B cell (primary cell): Measurements from ENCODE around the gene IFNGR1. TPM values are rescaled to one million over a fixed set of nuclear protein-coding genes. Genes with fewer than 3 reads are reported as not detected.

ENCODE experiments used
- ATAC-seq: fragments of 200-7000 bp; cut with Tn5 transposase; one replicate; pipeline ENCODE4 v1.10.0; 2021; ENCODE audit warnings: low read depth, mild to moderate bottlenecking, moderate number of reproducible peaks, moderate library complexity
- CTCF ChIA-PET: fragments of 350-600 bp; sonication (Branson Sonifier 250); formaldehyde crosslinking; loops from one replicate; lab custom pipeline; 2021; ENCODE audit warnings: antibody characterized with exemption, inconsistent platforms; lab: Charles Lee
- POLR2A ChIA-PET: fragments of 350-600 bp; sonication (Branson Sonifier 250); formaldehyde crosslinking; loops from one replicate; lab custom pipeline; 2021; ENCODE audit warnings: antibody characterized with exemption; lab: Charles Lee
- DNase-seq: peaks from one replicate; pipeline ENCODE4 v3.0.0; 2013
- H2AFZ ChIP-seq: 2 replicates; pipeline ENCODE4 v1.6.1; 2012; ENCODE audit warnings: mild to moderate bottlenecking, low read depth, low read length; ENCODE audit not compliant: insufficient read depth, poor library complexity, severe bottlenecking
- H3K27ac ChIP-seq, 2 donors: 1 replicate in 1 of 2; 2 replicates in 1 of 2; pipeline ENCODE4 v1.5.1; 2012 to 2013; ENCODE audit warnings: low read length in 2 of 2, mild to moderate bottlenecking in 2 of 2, moderate library complexity in 1 of 2
- H3K27me3 ChIP-seq, 4 experiments: fragments of 200-600 bp in 1 of 4; sonication (generic) in 1 of 4; replicated peaks in 1 of 4; 1 replicate in 2 of 4; 2 replicates in 2 of 4; pipeline versions ENCODE4 v1.6.1 to v1.7.0; 2013 to 2016; ENCODE audit warnings: low read length in 3 of 4, mild to moderate bottlenecking in 2 of 4, mixed read lengths in 1 of 4, moderate library complexity in 1 of 4; ENCODE audit not compliant: insufficient read depth in 4 of 4, control insufficient read depth in 3 of 4; ENCODE audit errors: control extremely low read depth in 1 of 4
- H3K36me3 ChIP-seq, 2 experiments: replicated peaks in 1 of 2; 1 replicate in 1 of 2; 2 replicates in 1 of 2; pipeline versions ENCODE4 v1.6.1 to v1.7.1; 2013; ENCODE audit warnings: low read length in 1 of 2; ENCODE audit not compliant: insufficient read depth in 2 of 2, control insufficient read depth in 1 of 2; ENCODE audit errors: control extremely low read depth in 1 of 2, extremely low read depth in 1 of 2
- H3K4me1 ChIP-seq, 2 donors: fragments of 200-600 bp in 1 of 2; sonication (generic) in 1 of 2; 1 replicate in 1 of 2; 2 replicates in 1 of 2; pipeline versions ENCODE4 v1.5.1 to v1.6.1; 2013 to 2017; ENCODE audit warnings: low read length in 2 of 2; ENCODE audit not compliant: control insufficient read depth in 2 of 2, insufficient read depth in 2 of 2
- H3K4me2 ChIP-seq: replicated peaks from 2 replicates; pipeline ENCODE3; 2012; ENCODE audit warnings: mild to moderate bottlenecking, low read depth, low read length; ENCODE audit not compliant: poor library complexity, severe bottlenecking
- H3K4me3 ChIP-seq, 5 experiments: fragments of 200-600 bp in 1 of 5; sonication (generic) in 1 of 5; 1 replicate in 3 of 5; 2 replicates in 2 of 5; pipeline versions ENCODE4 v1.5.1 to v1.7.0; 2011 to 2016; ENCODE audit warnings: low read length in 4 of 5, mild to moderate bottlenecking in 4 of 5, low read depth in 2 of 5, control low read depth in 1 of 5, moderate library complexity in 1 of 5; ENCODE audit not compliant: insufficient read depth in 1 of 5; ENCODE audit errors: control extremely low read depth in 1 of 5, extremely low read depth in 1 of 5
- H3K79me2 ChIP-seq: fragments of 200-600 bp; sonication (generic); one replicate; pipeline ENCODE4 v1.6.0; 2016; ENCODE audit warnings: low read length; ENCODE audit not compliant: control insufficient read depth, insufficient read depth
- H3K9ac ChIP-seq: fragments of 200-600 bp; sonication (generic); 2 replicates; pipeline ENCODE4 v1.6.1; 2017; ENCODE audit warnings: mild to moderate bottlenecking, low read length, moderate library complexity
- H3K9me3 ChIP-seq, 3 donors: one replicate each; pipeline versions ENCODE4 v1.6.1 to v1.7.1; 2013; ENCODE audit warnings: low read length in 2 of 3; ENCODE audit not compliant: control insufficient read depth in 2 of 3, insufficient read depth in 1 of 3; ENCODE audit errors: control extremely low read depth in 1 of 3
- H4K20me1 ChIP-seq: 2 replicates; pipeline ENCODE4 v1.6.0; 2012; ENCODE audit warnings: mild to moderate bottlenecking, low read length; ENCODE audit not compliant: insufficient read depth, control insufficient read depth, poor library complexity, severe bottlenecking
- H3K27ac Mint-ChIP-seq: one replicate; pipeline ENCODE4 v1.8.0; 2021; ENCODE audit warnings: mixed read lengths
- H3K27me3 Mint-ChIP-seq: one replicate; pipeline ENCODE4 v1.8.0; 2021; ENCODE audit warnings: mixed read lengths
- H3K4me1 Mint-ChIP-seq: one replicate; pipeline ENCODE4 v1.8.0; 2021; ENCODE audit warnings: mixed read lengths
- H3K4me3 Mint-ChIP-seq: one replicate; pipeline ENCODE4 v1.8.0; 2021; ENCODE audit warnings: mixed read lengths
- H3K9me3 Mint-ChIP-seq: one replicate; pipeline ENCODE4 v1.8.0; 2022; ENCODE audit warnings: mixed read lengths; ENCODE audit not compliant: insufficient read depth
- CTCF ChIP-seq: fragments of 200-600 bp; IDR thresholded peaks from one replicate; pipeline ENCODE4 v1.8.0; 2022; ENCODE audit warnings: antibody characterized with exemption, mild to moderate bottlenecking
- EZH2 ChIP-seq: IDR thresholded peaks from 2 replicates; pipeline ENCODE4 v1.6.1; 2012; ENCODE audit warnings: borderline replicate concordance, low read depth, mild to moderate bottlenecking, moderate library complexity, low read length; ENCODE audit not compliant: insufficient read depth, poor library complexity, severe bottlenecking
- WGBS: methylation state at CpG from one replicate; pipeline ENCODE4 v1.1.5; 2013; ENCODE audit warnings: missing lambda C conversion rate; ENCODE audit not compliant: insufficient coverage; 5-methylcytosine and 5-hydroxymethylcytosine counted together
- intact Hi-C: fragments of 100-400 bp; cut with micrococcal nuclease; formaldehyde crosslinking; loops from one replicate; pipeline ENCODE4 v1.10.0; 2022
- polyA plus RNA-seq: library from polyadenylated mRNA; depleted of rRNA; stranded (reverse); fragments of >200 nt; gene quantifications from 2 replicates; pipeline ENCODE4 v1.2.3, GENCODE V29; 2012
- total RNA-seq, 2 donors: library from RNA; stranded (reverse); fragments of 120-200 nt in 1 of 2; gene quantifications; 1 replicate in 1 of 2; 2 replicates in 1 of 2; pipeline versions ENCODE4 v1.2.3 to v1.2.4, GENCODE V29; 2013 to 2022

IFNGR1 gene
- total and polyA plus RNA-seq, 2 donors (not counting 1 experiment from before 2014, with no cell fraction given) = 24.5 to 48.2 TPM

GRCh38 chr6:137261361-137261760 lies 42.2 kb upstream of the IFNGR1 start:
- peaks cover 19 to 25% of the 10 kb centered on the region in 2 donors for H3K4me1 ChIP-seq
- H4K20me1 ChIP-seq = no peaks in the 10 kb centered on the region
- Mint-ChIP-seq H3K9me3 (no peaks in the 10 kb centered on the region), H3K27ac (peak overlapping the region; percentile 15), H3K27me3 (no peaks in the 10 kb centered on the region), H3K4me1 (peaks cover 30% of the 10 kb centered on the region), H3K4me3 (no peak overlapping the region)
- whole genome bisulfite sequencing = 88% methylated on average over 1 of the region's 3 CpGs
- H3K27me3 ChIP-seq = no peaks in the 10 kb centered on the region
- ATAC-seq (no peak), DNase-seq (no peak)
- H3K4me2 ChIP-seq = peak overlapping the region; percentile 26
- H3K9me3 ChIP-seq = peaks cover 0 to 4% (median 0%) of the 10 kb centered on the region in 3 donors
- ChIA-PET CTCF (interaction anchor here (0.7 to 1.7 kb wide), 7 partner anchors 10 to 167 kb away, joined by 3 to 7 read pairs (median 4); no protein-coding TSS in a partner anchor), POLR2A (interaction anchor here (0.7 kb wide), 1 partner anchor 44 kb away, joined by 4 read pairs; no protein-coding TSS in a partner anchor)
- H3K9ac ChIP-seq = no peak overlapping the region
- peak overlapping the region; percentile 25 to 40 for H3K27ac ChIP-seq
- no peak overlapping the region for H3K4me3 ChIP-seq
- TF ChIP-seq EZH2 = no peak
- H3K36me3 ChIP-seq = no peaks in the 10 kb centered on the region
- H2AFZ ChIP-seq = peak overlapping the region; percentile 6
- intact Hi-C loops = loop anchor here (5.0 kb wide), 1 partner anchor 94 kb away; no protein-coding TSS in a partner anchor
- no peaks in the 10 kb centered on the region for H3K79me2 ChIP-seq

- WGBS = no CpG with 5 or more reads among the region's 6 CpGs
- Mint-ChIP-seq H3K9me3 (peaks cover 2% of the 10 kb centered on the region), H3K4me3 (no peak overlapping the region), H3K27me3 (no peaks in the 10 kb centered on the region), H3K4me1 (peaks cover 30% of the 10 kb centered on the region), H3K27ac (no peak overlapping the region)
- intact Hi-C loops = loop anchor here (5.0 kb wide), 1 partner anchor 93 kb away; no protein-coding TSS in a partner anchor
- DNase-seq (no peak), ATAC-seq (no peak)
- no peak overlapping the region for H3K27ac ChIP-seq
- H4K20me1 ChIP-seq = no peaks in the 10 kb centered on the region
- POLR2A ChIA-PET = no interaction called here
- H3K4me3 ChIP-seq = no peak overlapping the region
- CTCF ChIA-PET = interaction anchor here (0.6 to 1.7 kb wide), 7 partner anchors 11 to 1911 kb away, joined by 3 to 4 read pairs (median 3); no protein-coding TSS in a partner anchor
- no peaks in the 10 kb centered on the region for H3K36me3 ChIP-seq
- TF ChIP-seq EZH2 (no peak), CTCF (no peak)
- H3K27me3 ChIP-seq = no peaks in the 10 kb centered on the region
- no peaks in the 10 kb centered on the region for H3K79me2 ChIP-seq
- H3K4me2 ChIP-seq = no peak overlapping the region
- H3K9me3 ChIP-seq = peaks cover 0 to 10% (median 8%) of the 10 kb centered on the region in 3 donors
- no peak overlapping the region for H3K9ac ChIP-seq
- H3K4me1 ChIP-seq = peaks cover 19 to 25% of the 10 kb centered on the region in 2 donors
- no peak overlapping the region for H2AFZ ChIP-seq
These were observed 41.0 kb upstream of the IFNGR1 start for GRCh38 chr6:137260217-137260616.
